Measurements from ENCODE around the gene SYCP1.

DNA sequence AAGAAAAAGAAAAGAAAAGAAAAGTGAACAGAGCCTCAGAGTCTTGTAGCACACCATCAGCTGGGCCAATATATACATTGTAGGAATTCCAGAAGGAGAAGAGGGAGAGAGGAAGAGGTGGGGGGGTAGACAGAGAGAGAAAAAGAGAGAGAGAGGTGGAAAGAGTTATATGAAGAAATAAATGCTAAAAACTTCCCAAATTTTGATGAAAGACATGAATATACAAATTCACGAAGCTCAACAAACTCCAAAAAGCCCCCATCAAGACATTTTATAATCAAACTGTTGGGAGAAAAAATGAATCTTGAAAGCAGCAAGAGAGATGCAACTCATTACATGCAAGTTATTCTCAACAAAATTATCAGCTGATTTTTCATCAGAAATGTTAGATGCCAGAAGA lies 133.4 kb downstream of the SYCP1 start:
- TF ChIP-seq POLR2A (IDR thresholded peaks at IDR 0.05; ENCODE audit: low read depth, low read length): no peak
- no peak for TF ChIP-seq TAF1 (IDR thresholded peaks at IDR 0.05; ENCODE audit: borderline replicate concordance, low read depth, low read length)
- no peak for TF ChIP-seq POLR2AphosphoS5 (IDR thresholded peaks at IDR 0.05; ENCODE audit: low read depth, low read length)

Measured in GM12892 (cell line).